ENCODE results near the gene NDOR1.
A peak's percentile ranks its signal among the peaks of the same experiment; 100 is the strongest.

NDOR1 gene

DNA sequence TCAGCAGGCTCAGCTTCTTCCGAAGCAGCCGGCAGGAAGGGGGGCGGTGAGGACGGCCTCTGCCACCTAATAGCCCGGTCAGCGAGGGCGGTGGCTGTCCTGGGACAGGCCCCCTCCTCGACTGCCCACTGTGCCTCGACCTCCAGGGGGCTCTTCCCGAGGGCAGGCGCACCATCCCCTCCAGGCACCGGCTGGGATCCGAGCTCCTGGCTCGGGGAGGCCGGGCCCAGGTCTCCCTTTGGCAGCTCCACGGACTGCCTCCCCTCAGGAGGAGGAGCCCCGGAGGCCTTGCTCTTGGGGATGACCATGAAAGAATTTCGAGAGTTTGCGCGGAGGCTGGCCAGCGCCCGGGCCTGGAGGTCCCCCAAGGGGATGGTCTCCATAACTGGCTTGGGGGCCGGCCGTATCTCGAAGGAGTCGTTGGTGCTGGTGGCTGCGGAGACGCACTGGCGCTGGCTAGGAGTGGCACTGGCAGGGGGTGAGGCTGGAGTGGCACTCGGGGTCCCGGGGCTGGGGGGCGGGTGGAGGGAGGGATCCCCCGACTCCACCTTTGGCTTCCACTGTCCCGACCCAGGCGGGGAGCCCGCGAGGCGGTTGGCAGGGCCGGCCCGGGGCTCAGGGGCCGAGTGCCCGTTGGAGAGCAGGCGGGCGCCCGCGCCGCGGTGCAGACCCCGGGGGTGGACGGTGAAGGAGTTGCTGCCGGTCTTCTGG is 5.9 kb upstream of the NDOR1 start:
- no peak for DNase-seq

DNA sequence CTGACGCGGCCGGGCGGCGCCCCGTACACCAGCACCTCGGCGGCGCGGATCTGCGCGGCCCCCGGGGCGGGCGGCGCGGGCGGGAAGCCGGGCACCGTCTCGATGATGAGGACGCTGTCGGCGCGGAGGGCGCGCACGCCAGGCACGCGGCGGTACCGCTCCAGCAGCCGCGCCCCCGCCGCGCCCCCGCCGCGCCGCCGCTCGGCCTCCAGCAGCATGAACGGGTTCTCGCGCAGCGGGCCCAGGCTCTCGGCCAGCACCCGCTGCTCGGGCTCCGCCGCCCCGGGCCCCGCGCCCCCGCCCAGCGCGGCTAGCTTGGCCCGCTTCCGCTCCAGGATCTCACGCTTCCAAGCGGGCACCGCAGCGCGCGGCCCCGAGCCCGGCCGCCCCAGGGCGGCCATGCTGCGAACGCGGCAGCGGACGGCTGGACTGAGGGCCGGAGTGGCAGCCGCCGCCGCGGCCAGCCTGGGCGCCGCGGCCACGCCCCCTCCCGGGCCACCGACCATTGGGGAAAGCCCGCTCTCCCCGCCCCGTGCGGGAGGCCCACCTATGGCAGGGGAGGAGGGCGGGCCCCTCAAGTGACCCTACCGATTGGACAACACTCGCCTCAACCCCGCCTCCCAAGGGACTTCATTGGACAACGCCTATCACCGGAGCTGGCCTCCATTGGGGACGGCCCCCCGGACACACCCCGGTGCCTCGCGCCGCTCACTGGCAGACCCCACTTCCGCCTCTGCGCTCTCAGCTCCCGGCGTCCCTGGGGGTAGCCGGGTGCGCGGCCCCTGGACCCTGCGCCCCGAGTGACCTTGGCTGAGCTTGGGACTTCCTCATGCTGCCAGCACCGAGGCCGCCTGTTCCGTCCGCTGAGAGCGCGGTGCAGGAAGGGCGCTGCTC is 4.9 kb upstream of the NDOR1 start, which contains the start of gene TPRN:
Gene TPRN, minus strand, starts transcription at position 431 of the 894 bp plus-strand sequence. Its CDS starts 30 bp downstream, at position 401.
- peak; percentile 99 for DNase-seq

DNA sequence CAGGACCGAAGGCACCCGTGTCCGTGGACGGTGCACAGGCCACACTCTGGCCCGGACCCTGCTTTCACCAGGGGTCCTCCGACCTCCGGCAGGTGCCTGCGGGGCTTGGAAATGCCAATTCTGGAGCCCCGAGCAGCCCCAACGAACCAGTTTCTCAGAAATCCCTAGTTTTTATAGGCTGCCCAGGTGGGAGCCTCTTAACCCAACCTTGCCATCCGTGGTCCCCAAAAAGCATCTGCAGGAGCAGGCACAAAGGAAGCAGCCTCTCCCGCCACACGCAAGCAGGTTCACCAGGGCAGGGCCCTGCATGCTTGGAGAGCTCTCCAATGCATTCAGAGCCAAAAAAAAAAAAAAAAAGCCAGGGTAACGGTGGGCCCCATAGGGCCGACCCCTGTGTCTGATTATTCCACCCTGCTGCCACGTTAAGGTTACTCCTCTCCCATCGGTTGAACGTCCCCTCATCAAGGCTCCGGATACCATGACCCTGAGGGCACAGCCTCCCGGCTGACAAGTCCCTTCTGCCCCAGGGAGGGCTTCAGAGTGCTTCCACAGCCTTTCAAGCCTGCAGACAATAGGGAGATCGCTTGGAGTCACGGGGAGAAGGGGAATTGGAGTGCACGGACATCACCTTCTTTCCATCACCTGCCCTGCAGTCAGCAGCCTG is 4.2 kb upstream of the NDOR1 start:
- DNase-seq = no peak

DNA sequence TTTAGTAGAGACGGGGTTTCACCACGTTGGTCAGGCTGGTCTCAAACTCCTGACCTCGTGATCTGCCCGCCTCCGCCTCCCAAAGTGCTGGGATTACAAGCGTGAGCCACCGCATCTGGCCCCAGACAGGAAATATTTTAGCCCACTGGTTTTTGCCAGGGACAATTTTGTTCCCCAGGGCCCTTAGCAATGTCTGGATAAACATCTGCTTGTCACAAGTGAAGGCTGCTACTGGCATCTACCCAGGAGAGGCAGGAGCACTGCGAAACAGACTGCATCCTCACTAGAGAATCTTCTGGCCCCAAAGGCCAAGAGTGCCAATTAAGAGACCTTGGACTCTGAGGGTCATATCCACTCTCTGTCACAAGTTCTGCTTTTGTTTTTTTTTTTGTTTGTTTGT is 2.5 kb upstream of the NDOR1 start:
- DNase-seq = peak; percentile 35

DNA sequence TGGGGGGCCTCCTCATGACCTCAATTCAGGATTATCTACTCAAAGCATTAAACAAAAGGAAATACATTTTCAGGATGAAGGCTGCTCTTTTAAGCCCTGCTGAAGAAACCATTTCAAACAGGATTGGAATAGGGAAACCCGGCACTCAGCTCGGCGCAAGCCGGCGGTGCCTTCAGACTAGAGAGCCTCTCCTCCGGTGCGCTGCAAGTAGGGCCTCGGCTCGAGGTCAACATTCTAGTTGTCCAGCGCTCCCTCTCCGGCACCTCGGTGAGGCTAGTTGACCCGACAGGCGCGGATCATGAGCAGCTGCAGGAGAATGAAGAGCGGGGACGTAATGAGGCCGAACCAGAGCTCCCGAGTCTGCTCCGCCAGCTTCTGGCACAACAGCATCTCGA is 772 bp upstream of the NDOR1 start:
- DNase-seq = no peak

DNA sequence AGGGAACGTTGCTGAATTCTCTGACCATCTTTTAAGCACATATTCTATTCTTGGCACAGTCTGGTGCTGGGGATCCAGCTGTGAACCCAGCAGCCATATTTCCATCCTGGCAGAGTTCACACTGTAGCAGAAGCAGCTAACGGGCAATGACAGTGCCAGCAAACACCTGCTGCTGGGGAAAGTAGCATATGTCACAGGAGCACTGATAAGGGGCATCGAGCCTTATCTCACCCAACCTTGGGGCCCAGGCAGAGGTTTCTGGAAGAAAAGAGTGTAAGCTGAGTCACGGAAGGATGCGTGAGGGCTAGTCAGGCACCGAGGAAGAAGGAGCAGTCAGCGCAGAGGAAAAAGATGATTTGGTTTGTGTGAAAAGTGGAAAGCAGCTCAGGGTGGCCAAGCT is 1.1 kb downstream of the NDOR1 start:
- DNase-seq = no peak

DNA sequence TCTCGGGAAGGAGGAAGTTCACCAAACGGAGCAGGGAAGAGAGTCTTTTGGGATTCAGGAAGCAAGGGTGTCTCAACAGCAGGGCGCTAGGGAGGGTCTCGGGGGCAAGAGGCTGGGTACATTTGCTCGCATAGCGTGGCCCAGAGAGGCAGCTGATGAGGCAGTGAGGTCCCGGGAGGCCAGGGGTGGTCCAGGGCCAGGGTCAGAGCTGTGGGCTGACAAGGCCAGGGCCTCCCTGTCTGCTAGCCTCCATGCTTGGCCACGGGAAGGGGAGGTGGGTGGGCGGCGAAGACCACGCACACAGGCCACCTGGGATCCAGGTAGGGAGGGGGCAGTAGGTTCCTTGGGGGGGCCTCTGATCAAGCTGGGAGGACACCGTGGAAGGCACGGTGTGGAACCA is 6.0 kb downstream of the NDOR1 start:
- no peak for DNase-seq

DNA sequence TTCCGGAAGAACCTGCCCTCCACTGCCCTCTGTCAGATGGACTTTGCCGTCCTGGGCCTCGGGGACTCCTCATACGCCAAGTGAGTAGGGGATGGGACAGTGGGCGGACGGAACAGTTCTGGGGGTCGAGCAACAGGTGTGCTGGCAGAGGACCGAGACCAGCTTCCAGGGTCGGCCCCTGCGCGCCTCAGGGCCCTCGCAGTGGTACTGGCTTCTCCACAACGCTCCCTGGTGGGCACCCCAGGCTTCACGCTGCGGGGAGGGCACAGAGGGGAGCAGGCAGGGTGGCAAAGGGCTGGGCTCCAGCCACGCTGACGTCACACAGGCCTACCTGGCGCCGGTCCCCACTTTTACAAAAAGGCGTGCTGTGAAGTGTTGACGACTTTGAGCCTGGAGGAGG is 7.0 kb downstream of the NDOR1 start:
- no peak for DNase-seq

DNA sequence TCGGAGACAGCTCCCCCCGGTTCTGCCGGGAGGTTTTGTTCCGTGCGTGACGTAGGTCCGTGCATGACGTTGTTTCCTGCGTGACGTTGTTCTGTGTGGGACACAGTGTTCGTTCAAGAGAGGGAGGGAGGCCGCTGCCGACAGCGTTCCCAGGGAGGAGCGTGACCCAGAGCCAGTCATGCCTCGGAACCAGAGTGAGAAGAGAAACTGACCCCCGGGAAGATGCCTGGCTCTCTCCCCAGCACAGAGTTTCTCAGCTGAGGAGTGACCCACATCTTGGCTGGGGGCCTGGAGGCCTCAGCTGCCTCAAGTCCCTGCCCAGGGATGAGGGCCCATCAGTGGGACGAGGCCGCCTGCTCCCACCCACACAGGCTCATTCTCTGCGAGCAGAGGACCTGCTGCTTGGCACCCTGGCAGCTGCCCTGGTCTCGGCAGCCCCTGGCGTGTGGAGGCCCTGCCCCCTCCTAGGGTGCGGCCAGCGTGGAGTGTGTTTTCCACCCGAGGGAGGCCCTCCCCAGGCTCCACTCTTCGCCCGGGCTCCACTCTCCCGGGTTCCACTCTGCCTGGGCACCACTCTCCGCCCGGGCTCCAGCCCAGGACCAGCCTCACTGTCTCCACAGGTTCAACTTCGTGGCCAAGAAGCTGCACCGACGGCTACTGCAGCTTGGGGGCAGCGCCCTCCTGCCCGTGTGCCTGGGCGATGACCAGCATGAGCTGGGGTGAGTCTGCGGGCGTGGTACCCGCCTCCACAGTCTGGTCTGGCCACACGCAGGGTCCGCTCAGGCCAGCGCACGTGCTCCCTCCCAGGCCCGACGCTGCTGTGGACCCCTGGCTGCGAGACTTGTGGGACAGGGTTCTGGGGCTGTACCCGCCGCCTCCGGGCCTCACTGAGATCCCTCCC is 7.9 kb downstream of the NDOR1 start:
- no peak for DNase-seq

DNA sequence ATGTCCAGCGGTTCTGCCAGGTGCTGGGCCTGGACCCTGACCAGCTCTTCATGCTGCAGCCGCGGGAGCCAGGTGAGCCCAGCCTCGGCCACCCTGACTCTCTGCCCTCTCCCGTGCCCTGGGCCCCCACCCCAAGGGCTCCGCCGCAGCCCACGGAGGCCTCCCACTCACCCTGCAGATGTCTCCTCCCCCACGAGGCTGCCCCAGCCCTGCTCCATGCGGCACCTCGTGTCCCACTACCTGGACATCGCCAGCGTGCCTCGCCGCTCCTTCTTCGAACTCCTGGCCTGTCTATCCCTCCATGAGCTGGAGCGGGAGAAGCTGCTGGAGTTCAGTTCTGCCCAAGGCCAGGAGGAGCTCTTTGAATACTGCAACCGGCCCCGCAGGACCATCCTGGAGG is 9.1 kb downstream of the NDOR1 start:
- DNase-seq = no peak

DNA sequence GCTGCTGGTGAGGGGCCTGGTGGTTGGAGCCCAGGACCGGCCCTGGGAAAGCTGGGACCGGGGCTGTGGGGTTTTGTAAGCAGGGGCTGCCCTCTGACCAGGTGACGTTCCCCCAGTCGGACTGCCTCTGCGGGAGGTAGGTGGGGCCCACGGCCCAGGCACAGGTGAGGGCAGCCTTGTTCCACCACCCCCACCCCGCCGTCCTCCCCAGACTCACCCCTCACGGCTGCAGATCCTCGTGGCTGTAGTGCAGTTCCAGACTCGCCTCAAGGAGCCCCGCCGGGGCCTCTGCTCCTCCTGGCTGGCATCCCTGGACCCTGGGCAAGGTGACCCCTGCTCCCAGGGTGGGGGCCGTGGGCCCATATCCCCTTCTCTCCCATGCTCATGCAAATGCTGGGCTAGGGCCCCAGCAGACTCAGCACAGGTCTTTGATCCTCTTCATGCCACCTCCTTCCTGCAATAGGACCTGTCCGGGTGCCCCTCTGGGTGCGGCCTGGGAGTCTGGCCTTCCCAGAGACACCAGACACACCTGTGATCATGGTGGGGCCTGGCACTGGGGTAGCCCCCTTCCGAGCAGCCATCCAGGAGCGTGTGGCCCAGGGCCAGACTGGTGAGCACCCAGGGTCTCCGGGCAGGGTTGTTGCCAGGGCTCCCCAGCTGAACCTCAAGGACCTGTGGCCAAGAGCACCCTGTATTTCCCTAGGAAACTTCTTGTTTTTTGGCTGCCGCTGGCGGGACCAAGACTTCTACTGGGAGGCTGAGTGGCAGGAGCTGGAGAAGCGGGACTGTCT is 9.9 kb downstream of the NDOR1 start:
- DNase-seq = no peak

DNA sequence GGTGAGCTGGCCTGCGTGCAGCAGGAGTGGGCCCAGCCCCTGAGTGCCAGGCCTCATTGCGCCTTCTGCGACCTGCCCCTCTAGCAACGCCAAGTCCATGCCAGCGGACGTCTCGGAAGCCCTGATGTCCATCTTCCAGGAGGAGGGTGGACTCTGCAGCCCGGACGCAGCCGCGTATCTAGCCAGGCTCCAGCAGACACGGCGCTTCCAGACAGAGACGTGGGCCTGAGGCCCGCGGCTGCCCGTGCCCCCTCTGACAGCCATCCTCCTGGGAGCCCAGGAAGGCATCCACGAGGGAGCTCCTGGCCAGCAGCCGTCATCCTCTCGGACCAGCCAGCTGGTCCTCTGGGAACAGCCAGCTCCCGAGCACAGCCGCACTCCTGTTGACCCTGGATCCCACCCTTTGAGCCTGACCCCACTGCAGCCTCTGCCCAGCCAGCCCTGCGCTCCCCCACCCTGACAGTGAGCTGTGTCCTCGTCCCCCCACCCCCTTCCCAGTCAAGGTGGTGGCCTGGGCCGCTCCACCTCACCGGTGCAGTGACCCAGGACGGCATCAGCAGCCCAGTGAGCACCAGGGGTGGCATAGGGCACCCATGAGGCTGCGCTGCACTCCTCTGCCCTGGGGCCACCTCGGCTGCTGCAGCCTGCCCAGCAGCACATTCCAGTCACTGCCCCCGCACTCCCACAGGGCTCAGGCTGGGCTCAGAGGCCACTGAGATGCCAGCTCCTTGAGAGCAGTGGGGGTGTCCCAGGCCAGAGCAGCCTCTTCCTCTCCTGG is 10.9 kb downstream of the NDOR1 start:
- no peak for DNase-seq

DNA sequence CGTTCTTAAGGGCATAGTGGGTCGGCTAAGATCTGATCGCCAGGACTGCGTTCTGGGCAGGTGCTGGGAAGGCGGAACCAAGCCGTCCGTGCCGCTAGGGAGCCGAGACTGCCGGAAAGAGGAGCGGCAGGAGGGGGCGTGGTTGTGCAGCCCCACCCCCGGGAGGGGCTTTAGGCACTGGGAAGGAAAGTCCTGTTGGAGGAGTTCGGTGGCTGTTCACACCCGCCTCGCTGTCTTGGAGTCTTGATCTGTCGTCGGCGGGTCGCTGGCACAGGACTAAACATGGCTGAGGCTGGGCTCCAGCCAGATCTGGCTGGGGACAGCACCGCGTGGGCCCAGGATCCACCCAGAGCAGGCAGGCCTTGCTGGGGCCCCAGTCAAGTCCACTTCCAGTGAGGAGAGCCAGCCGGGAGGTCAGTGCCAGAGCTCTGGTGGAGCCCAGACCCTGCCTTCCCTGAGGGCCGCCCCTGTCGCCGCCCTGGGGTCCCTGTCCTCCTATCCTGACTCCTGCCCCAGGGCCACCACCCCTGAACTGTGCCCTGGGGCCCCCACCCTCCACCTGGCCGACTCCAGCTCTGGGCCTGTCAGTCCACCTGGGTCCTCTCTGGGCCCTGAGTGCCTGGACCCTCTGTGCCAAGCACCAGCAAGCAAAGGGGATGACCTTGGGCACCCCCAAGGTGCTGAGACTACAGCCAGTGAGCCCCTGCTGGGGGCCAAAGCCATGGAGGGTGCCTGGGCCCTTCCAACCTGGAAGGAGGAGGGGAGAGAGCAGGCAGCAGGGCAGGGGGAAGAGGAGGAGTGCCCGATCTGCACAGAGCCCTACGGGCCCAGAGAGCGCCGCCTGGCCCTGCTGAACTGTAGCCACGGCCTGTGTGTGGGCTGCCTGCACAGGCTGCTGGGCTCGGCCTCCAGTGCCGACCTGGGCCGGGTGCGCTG is 12.0 kb downstream of the NDOR1 start:
- no peak for DNase-seq

DNA sequence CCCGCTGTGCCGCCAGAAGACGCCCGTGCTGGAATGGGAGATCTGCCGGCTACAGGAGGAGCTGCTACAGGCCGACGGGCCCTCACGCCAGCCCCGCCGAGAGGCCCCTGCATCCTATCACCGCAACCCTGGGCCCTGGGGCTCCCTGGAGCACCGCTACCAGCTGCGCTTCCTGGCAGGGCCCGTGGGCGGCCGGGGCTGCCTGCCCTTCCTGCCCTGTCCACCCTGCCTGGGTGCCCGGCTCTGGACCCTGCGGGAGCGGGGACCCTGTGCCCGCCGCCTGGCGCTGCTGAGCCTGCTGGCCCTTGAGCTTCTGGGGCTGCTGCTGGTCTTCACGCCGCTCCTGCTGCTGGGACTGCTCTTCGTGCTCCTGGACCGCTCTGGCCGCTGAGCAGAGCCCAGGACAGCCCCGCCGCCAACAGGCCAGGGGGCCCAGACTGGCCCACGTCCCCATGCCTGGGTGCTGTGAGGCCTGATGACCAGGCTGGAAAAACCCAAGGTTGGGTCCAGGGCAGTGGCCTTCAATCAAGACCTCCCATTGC is 12.8 kb downstream of the NDOR1 start:
- no peak for DNase-seq

DNA sequence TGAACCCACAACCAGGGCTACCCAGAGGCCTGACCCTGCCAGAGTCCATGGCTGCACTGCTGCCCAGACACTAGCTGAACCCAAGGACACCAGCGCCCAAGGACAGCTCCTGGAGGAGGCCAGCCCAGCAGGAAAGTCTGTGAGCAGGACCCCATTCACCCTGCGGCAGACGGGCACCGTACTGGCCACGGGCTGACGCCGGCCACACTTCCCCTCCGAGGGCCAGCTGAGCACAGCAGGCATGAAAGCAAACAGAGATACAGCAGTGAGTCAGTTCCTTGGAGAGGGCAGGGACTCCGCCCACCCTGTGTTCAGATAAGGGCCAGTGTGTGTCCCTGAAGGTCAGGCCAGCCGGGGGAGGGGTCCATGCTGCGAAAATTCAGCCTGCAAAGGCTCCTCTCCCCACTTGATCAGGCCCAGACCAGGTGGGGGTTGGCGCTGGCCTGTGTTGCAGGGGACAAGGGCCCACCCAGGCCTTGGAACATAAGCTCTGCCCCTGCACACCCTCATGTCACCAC is 13.3 kb downstream of the NDOR1 start:
- peak; percentile 50 for DNase-seq

DNA sequence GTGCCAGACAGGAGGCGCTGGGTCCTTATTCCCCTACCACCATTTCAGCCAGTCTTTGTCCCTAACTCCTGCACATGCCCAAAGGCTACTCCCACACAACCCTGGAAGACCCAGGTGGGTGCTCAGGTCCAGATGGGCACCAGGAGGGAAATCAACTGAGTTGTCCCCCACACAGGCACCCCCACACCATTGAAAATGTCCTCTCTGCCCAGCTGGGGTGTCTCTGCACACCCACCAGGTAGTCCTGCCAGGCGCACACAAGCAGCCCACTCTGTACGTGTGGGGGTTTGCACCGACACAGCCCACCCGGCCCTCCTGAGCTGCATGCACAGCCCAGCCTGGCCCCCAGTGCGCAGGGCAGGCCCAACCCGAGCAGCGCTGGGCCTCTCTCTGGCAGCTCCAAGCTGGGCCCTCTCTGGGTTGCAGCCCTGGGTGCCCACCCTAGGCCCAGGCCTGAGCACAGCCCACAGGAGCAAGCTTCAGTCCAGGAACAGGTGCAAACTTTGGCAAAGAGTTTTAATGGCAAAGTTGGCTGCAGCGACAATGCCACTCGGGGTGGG is 14.3 kb downstream of the NDOR1 start:
- no peak for DNase-seq

DNA sequence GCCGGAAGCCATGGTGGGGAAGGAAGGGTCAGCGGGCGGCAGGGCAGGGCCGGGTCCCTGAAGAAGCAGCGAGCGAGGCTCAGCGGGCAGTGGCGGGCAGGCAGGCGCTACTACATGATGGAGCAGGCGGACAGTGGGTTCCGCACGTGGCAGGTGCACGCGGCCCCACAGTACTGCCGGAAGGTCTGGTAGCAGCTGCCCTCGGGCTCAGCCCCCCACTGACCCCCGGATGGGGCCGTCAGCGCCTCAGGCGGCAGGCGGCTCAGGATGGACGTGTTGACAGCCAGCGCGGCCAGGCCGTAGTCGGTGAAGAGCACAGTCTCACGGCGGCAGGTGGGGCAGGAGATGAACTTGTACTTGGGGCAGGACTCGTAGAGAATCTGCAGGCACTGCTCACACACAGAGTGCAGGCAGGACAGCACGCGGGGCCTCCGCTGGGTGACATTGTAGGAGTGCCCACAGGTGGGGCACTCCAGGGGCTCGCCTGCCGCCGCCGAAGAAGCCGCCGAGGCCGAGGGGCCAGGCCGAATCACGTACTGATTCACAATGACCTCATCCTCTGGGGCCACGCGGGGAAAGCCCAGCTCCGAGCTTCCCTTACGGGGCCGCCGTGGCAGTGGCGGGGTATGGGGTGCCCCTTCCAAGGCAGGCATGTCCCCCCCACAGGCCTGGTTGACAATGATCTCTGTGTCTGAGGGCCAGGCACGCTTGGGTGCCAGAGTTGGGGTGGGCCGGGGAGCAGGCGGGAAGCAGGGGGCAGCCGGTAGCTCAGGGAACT is 15.0 kb downstream of the NDOR1 start:
- no peak for DNase-seq

DNA sequence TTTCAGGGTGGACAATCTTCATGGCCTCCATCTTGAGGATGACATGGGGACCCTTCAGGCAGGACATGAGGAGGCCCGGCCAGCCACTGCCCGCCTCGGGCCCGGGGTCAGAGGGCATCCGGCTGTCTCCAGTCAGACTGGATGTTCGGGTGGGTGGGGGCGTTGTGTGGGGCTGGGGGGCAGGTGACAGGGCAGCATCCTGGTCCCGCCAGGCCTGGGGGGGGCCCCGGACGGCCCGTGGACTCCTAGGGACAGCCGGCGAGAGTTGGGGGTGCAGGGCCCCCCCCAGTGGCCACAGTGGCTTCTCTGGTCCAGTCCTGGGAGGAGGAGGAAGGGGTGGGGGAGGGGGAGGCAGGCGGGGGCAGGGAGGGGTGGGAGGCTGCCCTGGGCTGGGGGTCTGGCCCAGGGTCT is 15.6 kb downstream of the NDOR1 start:
- DNase-seq = no peak
